Right renal pelvis (tissue), 4 donors: ENCODE measurements around the gene FAM81A. TPM values are rescaled to one million over a fixed set of nuclear protein-coding genes. Genes with fewer than 3 reads are reported as not detected.

ENCODE experiments used
- DNase-seq, 4 donors: peaks; one replicate each; pipeline ENCODE4 v3.0.0-alpha.2; 2013; ENCODE audit warnings: low read depth in 4 of 4, low spot score in 3 of 4, missing footprints in 1 of 4
- polyA plus RNA-seq, 4 donors: library from polyadenylated mRNA; unstranded; fragments of 120-200 nt; gene quantifications; one replicate each; pipeline ENCODE4 v1.2.1, GENCODE V29; 2013; ENCODE audit not compliant: insufficient read length in 4 of 4

The FAM81A gene
- polyA plus RNA-seq, 4 donors, result 19.9 to 24.3 (median 23.2) TPM

- DNase-seq, result no peak
These were observed 129.3 kb downstream of the FAM81A start for GRCh38 chr15:59567324-59567723.

- no peak for DNase-seq
These were observed 131.5 kb downstream of the FAM81A start for GRCh38 chr15:59569477-59569876.

GRCh38 chr15:59570315-59570714 lies 132.3 kb downstream of the FAM81A start:
- DNase-seq, result no peak

DNA sequence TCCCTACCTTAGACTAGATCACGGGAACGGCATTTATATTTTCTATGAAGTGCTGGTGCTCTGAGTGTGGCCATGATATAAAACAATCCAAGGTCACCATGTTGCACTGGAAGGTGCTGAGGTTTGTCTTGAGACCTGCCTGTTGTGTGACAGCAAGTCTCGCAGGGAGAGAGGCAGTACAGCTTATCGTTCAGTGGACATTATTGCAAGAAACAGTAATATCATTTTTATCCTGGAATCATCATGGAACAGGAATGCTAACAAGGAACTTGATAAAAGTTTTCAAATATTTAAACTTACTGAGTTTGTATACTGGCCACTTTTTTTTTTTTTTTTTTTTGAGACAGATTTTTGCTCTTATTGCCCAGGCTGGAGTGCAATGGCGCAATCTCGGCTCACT lies 133.6 kb downstream of the FAM81A start:
- no peak for DNase-seq

Other genes starting within 250 kb of the FAM81A start
- under 1 TPM; 0.13 to 0.31 (median 0.22) TPM for gene LDHAL6B, start 231.3 kb upstream of the FAM81A start, polyA plus RNA-seq
- gene MYO1E, start 65.3 kb upstream of the FAM81A start, polyA plus RNA-seq, result 100 to 1,000 TPM; 146 to 207 (median 185) TPM
- under 1 TPM; 0.61 to 0.94 (median 0.68) TPM for gene GCNT3, start 173.6 kb downstream of the FAM81A start, polyA plus RNA-seq
- 100 to 1,000 TPM; 157 to 173 (median 162) TPM for gene GTF2A2, start 219.3 kb downstream of the FAM81A start, polyA plus RNA-seq